Kidney epithelial cell (primary cell): ENCODE results near the gene KCNMB3. TPM values are rescaled to one million over a fixed set of nuclear protein-coding genes. Genes with fewer than 3 reads are reported as not detected.
"Not testable (repeated sequence)": the region's sequence is repeated elsewhere in the genome, so short reads cannot be mapped to it uniquely, and the experiment has no call there.

ENCODE experiments used
- DNase-seq: peaks from one replicate; pipeline ENCODE4 v3.0.0-alpha.2; 2010; ENCODE audit warnings: low read depth
- H3K27me3 ChIP-seq: 2 replicates; pipeline ENCODE4 v1.6.0; 2011; ENCODE audit warnings: low read length; ENCODE audit not compliant: control insufficient read depth, insufficient read depth
- H3K36me3 ChIP-seq: 2 replicates; pipeline ENCODE4 v1.5.1; 2011; ENCODE audit warnings: low read length; ENCODE audit not compliant: control insufficient read depth, insufficient read depth
- H3K4me3 ChIP-seq: 2 replicates; pipeline ENCODE4 v1.5.1; 2011; ENCODE audit warnings: low read depth, mild to moderate bottlenecking, control low read depth, low read length
- CTCF ChIP-seq: IDR thresholded peaks from 2 replicates; pipeline ENCODE4 v1.5.1; 2011; ENCODE audit warnings: mild to moderate bottlenecking, moderate library complexity, low read length, control low read depth, inconsistent platforms; ENCODE audit not compliant: insufficient read depth, poor library complexity, severe bottlenecking
- total RNA-seq: library from RNA; depleted of rRNA; stranded (reverse); fragments of >200 nt; gene quantifications from 2 replicates; pipeline ENCODE4 v1.2.3, GENCODE V29; 2015

Gene KCNMB3
- total RNA-seq, 1 donor from 2014 or later = 0.96 TPM

- H3K4me3 ChIP-seq = no peak overlapping the region
- TF ChIP-seq CTCF = no peak
- H3K27me3 ChIP-seq = no peaks in the 10 kb centered on the region
- no peaks in the 10 kb centered on the region for H3K36me3 ChIP-seq
- DNase-seq = no peak
Measured at GRCh38 chr3:179244878-179245277, 6.0 kb downstream of the KCNMB3 start.

GRCh38 chr3:179242859-179243258 is 8.1 kb downstream of the KCNMB3 start:
- H3K27me3 ChIP-seq, H3K36me3 ChIP-seq, DNase-seq, H3K4me3 ChIP-seq: not testable (repeated sequence)

GRCh38 chr3:179240299-179240698 is 10.6 kb downstream of the KCNMB3 start:
- not testable (repeated sequence) for H3K27me3 ChIP-seq, DNase-seq

GRCh38 chr3:179236669-179237301 is 14.1 kb downstream of the KCNMB3 start:
- DNase-seq = no peak
- no peak for TF ChIP-seq CTCF
- no peaks in the 10 kb centered on the region for H3K36me3 ChIP-seq
- H3K27me3 ChIP-seq = no peaks in the 10 kb centered on the region
- H3K4me3 ChIP-seq = no peak overlapping the region

More at GRCh38 chr3:179240299-179240698, 10.6 kb downstream of the KCNMB3 start:
- H3K4me3 ChIP-seq, H3K36me3 ChIP-seq: not testable (repeated sequence)

GRCh38 chr3:179234199-179234598 is 16.7 kb downstream of the KCNMB3 start:
- TF ChIP-seq CTCF = no peak
- no peaks in the 10 kb centered on the region for H3K27me3 ChIP-seq
- H3K36me3 ChIP-seq = no peaks in the 10 kb centered on the region
- H3K4me3 ChIP-seq = no peak overlapping the region
- no peak for DNase-seq

- DNase-seq = no peak
- H3K4me3 ChIP-seq = no peak overlapping the region
- no peaks in the 10 kb centered on the region for H3K36me3 ChIP-seq
- no peak for TF ChIP-seq CTCF
- no peaks in the 10 kb centered on the region for H3K27me3 ChIP-seq
Measured at GRCh38 chr3:179233043-179233442, 17.9 kb downstream of the KCNMB3 start.

- no peak for TF ChIP-seq CTCF
- no peak for DNase-seq
- H3K36me3 ChIP-seq = no peaks in the 10 kb centered on the region
- H3K4me3 ChIP-seq = no peak overlapping the region
- no peaks in the 10 kb centered on the region for H3K27me3 ChIP-seq
Measured at GRCh38 chr3:179229177-179229576, 21.7 kb downstream of the KCNMB3 start.
